OCI-LY7 (cell line): ENCODE measurements around the gene ZNF718.
"Not testable (repeated sequence)": the region's sequence is repeated elsewhere in the genome, so short reads cannot be mapped to it uniquely, and the experiment has no call there.

Experiments used
- CTCF ChIP-seq: fragments of 200-600 bp; sonication (generic); conservative IDR thresholded peaks from 2 replicates; pipeline ENCODE4 v1.5.1; 2014; ENCODE audit warnings: mild to moderate bottlenecking, antibody characterized with exemption, low read length, moderate library complexity, mixed read lengths
- EZH2phosphoT487 ChIP-seq: fragments of 200-600 bp; sonication (generic); IDR thresholded peaks from 2 replicates; pipeline ENCODE4 v1.6.1; 2018; ENCODE audit warnings: low read depth, borderline replicate concordance, mild to moderate bottlenecking, mixed run types, antibody characterized with exemption, low read length, moderate library complexity, mixed read lengths

DNA sequence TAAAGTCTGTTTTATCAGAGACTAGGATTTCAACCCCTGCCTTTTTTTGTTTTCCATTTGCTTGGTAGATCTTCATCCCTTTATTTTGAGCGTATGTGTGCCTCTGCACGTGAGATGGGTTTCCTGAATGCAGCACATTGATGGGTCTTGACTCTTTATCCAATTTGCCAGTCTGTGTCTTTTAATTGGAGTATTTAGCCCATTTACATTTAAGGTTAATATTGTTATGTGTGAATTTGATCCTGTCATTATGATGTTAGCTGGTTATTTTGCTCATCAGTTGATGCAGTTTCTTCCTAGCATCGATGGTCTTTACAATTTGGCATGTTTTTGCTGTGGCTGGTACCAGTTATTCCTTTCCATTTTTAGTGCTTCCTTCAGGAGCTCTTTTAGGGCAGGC lies 45.3 kb downstream of the ZNF718 start:
- TF ChIP-seq CTCF, EZH2phosphoT487: not testable (repeated sequence)
